GM21576 (cell line): ENCODE results near the gene PLK3.

Experiments
- ATAC-seq: cut with Tn5 transposase; IDR thresholded peaks from one replicate; pipeline ENCODE4 v1.9.1; 2021; ENCODE audit warnings: mild to moderate bottlenecking, moderate library complexity; ENCODE audit not compliant: unreplicated experiment

The PLK3 gene

GRCh38 chr1:44849575-44850132, 49.5 kb downstream of the PLK3 start:
- ATAC-seq: no peak

- ATAC-seq: no peak
Observed at GRCh38 chr1:44851308-44851707, 51.1 kb downstream of the PLK3 start.

GRCh38 chr1:44853201-44853600, 53.0 kb downstream of the PLK3 start:
- ATAC-seq: no peak

GRCh38 chr1:44854970-44855369, 54.8 kb downstream of the PLK3 start:
- no peak for ATAC-seq
